GM21367 (cell line): ENCODE measurements around the gene ASTL.

Source experiments
- ATAC-seq: cut with Tn5 transposase; IDR thresholded peaks from one replicate; pipeline ENCODE4 v1.9.1; 2021; ENCODE audit not compliant: unreplicated experiment

The ASTL gene

GRCh38 chr2:96113367-96113677 is 25.0 kb downstream of the ASTL start:
- no peak for ATAC-seq

GRCh38 chr2:96112501-96113366 is 25.6 kb downstream of the ASTL start:
- ATAC-seq: no peak

- no peak for ATAC-seq
Measured at GRCh38 chr2:96111823-96112500, 26.3 kb downstream of the ASTL start.

GRCh38 chr2:96111257-96111640 is 27.1 kb downstream of the ASTL start:
- no peak for ATAC-seq

- no peak for ATAC-seq
Measured at GRCh38 chr2:96110621-96111256, 27.6 kb downstream of the ASTL start.

- no peak for ATAC-seq
Measured at GRCh38 chr2:96109931-96110511, 28.3 kb downstream of the ASTL start.

- ATAC-seq: no peak
Measured at GRCh38 chr2:96109361-96109680, 29.0 kb downstream of the ASTL start.

GRCh38 chr2:96108541-96109360 is 29.6 kb downstream of the ASTL start:
- ATAC-seq: no peak

- no peak for ATAC-seq
Measured at GRCh38 chr2:96108151-96108540, 30.2 kb downstream of the ASTL start.

- no peak for ATAC-seq
Measured at GRCh38 chr2:96107708-96108065, 30.6 kb downstream of the ASTL start.

- ATAC-seq: no peak
Measured at GRCh38 chr2:96106991-96107707, 31.2 kb downstream of the ASTL start.

GRCh38 chr2:96105994-96106715 is 32.1 kb downstream of the ASTL start:
- ATAC-seq: no peak

- no peak for ATAC-seq
Measured at GRCh38 chr2:96105152-96105915, 33.0 kb downstream of the ASTL start.

GRCh38 chr2:96104487-96104861 is 33.8 kb downstream of the ASTL start:
- ATAC-seq: no peak

GRCh38 chr2:96103761-96104486 is 34.4 kb downstream of the ASTL start:
- ATAC-seq: no peak

GRCh38 chr2:96103187-96103601 is 35.1 kb downstream of the ASTL start:
- ATAC-seq: no peak

- ATAC-seq: no peak
Measured at GRCh38 chr2:96102596-96103186, 35.6 kb downstream of the ASTL start.

- no peak for ATAC-seq
Measured at GRCh38 chr2:96100893-96101304, 37.4 kb downstream of the ASTL start.
